GM12873 (cell line): ENCODE data around the gene KNCN.

Experiments used
- CTCF ChIP-seq: IDR thresholded peaks from 2 replicates; pipeline ENCODE4 v1.5.1; 2012; ENCODE audit warnings: low read depth, mild to moderate bottlenecking, moderate library complexity, low read length, control low read depth; ENCODE audit not compliant: insufficient read depth; ENCODE audit errors: missing control alignments

Gene KNCN

GRCh38 chr1:46522184-46522968, 29.1 kb downstream of the KNCN start:
- no peak for TF ChIP-seq CTCF

GRCh38 chr1:46521414-46521813, 30.0 kb downstream of the KNCN start:
- no peak for TF ChIP-seq CTCF

- TF ChIP-seq CTCF = no peak
Observed at GRCh38 chr1:46520063-46520911, 31.2 kb downstream of the KNCN start.

- no peak for TF ChIP-seq CTCF
Observed at GRCh38 chr1:46519209-46519608, 32.2 kb downstream of the KNCN start.

GRCh38 chr1:46517932-46518498, 33.4 kb downstream of the KNCN start:
- no peak for TF ChIP-seq CTCF

GRCh38 chr1:46517010-46517600, 34.3 kb downstream of the KNCN start:
- TF ChIP-seq CTCF = no peak

- TF ChIP-seq CTCF = no peak
Observed at GRCh38 chr1:46516200-46516950, 35.1 kb downstream of the KNCN start.
